Activated T-helper 17 cell treated with anti-CD3 and anti-CD28 coated beads, Interleukin-2, amount 50 U/mL, for 72 hours (primary cell): ENCODE measurements around the gene TAF8. TPM values are rescaled to one million over a fixed set of nuclear protein-coding genes. Genes with fewer than 3 reads are reported as not detected.
"Not testable (repeated sequence)": the region's sequence is repeated elsewhere in the genome, so short reads cannot be mapped to it uniquely, and the experiment has no call there.

Experiments used
- ATAC-seq: fragments of 150-1000 bp; cut with Tn5 transposase; replicated peaks from 2 replicates; pipeline ENCODE4 v1.10.0; 2021; ENCODE audit warnings: mild to moderate bottlenecking, moderate library complexity
- H3K27ac Mint-ChIP-seq: one replicate; pipeline ENCODE4 v1.8.0; 2022; ENCODE audit warnings: mixed read lengths
- H3K27me3 Mint-ChIP-seq: one replicate; pipeline ENCODE4 v1.8.0; 2022; ENCODE audit warnings: mixed read lengths
- H3K36me3 Mint-ChIP-seq: one replicate; pipeline ENCODE4 v1.8.0; 2022; ENCODE audit warnings: low read depth, mild to moderate bottlenecking, mixed read lengths
- H3K4me1 Mint-ChIP-seq: one replicate; pipeline ENCODE4 v1.8.0; 2022; ENCODE audit warnings: mixed read lengths
- H3K4me3 Mint-ChIP-seq: one replicate; pipeline ENCODE4 v1.8.0; 2022; ENCODE audit warnings: mild to moderate bottlenecking, mixed read lengths
- H3K9me3 Mint-ChIP-seq: one replicate; pipeline ENCODE4 v1.8.0; 2022; ENCODE audit warnings: mixed read lengths
- total RNA-seq, 2 donors: library from RNA; stranded (reverse); gene quantifications; one replicate each; pipeline ENCODE4 v1.2.3, GENCODE V29; 2022

TAF8 gene
- total RNA-seq, 2 donors from 2014 or later: 48.8 to 60.9 TPM

- Mint-ChIP-seq H3K27me3 (no peaks in the 10 kb centered on the region), H3K4me3 (peak overlapping the region; percentile 88), H3K9me3 (no peaks in the 10 kb centered on the region), H3K36me3 (peaks cover 52% of the 10 kb centered on the region), H3K4me1 (peaks cover 54% of the 10 kb centered on the region), H3K27ac (peak overlapping the region; percentile 96)
- ATAC-seq: peak; percentile 83
Measured at GRCh38 chr6:42021847-42022754, 28.2 kb upstream of the TAF8 start.

- H3K4me3 Mint-ChIP-seq: peak overlapping the region; percentile 88
- H3K9me3 Mint-ChIP-seq: no peaks in the 10 kb centered on the region
- H3K36me3 Mint-ChIP-seq: peaks cover 54% of the 10 kb centered on the region
- no peaks in the 10 kb centered on the region for H3K27me3 Mint-ChIP-seq
- peak overlapping the region; percentile 96 for H3K27ac Mint-ChIP-seq
- peaks cover 55% of the 10 kb centered on the region for H3K4me1 Mint-ChIP-seq
- peak; percentile 65 for ATAC-seq
Measured at GRCh38 chr6:42022755-42023384, 27.5 kb upstream of the TAF8 start.

GRCh38 chr6:42025066-42025844 lies 25.1 kb upstream of the TAF8 start:
- H3K9me3 Mint-ChIP-seq: no peaks in the 10 kb centered on the region
- ATAC-seq: no peak
- H3K4me1 Mint-ChIP-seq: peaks cover 68% of the 10 kb centered on the region
- H3K36me3 Mint-ChIP-seq: peaks cover 73% of the 10 kb centered on the region
- H3K27me3 Mint-ChIP-seq: no peaks in the 10 kb centered on the region
- H3K4me3 Mint-ChIP-seq: peak overlapping the region; percentile 82
- peak overlapping the region; percentile 92 for H3K27ac Mint-ChIP-seq

GRCh38 chr6:42025845-42026243 lies 24.5 kb upstream of the TAF8 start:
- peak overlapping the region; percentile 82 for H3K4me3 Mint-ChIP-seq
- peaks cover 73% of the 10 kb centered on the region for H3K36me3 Mint-ChIP-seq
- peaks cover 69% of the 10 kb centered on the region for H3K4me1 Mint-ChIP-seq
- no peaks in the 10 kb centered on the region for H3K9me3 Mint-ChIP-seq
- H3K27me3 Mint-ChIP-seq: no peaks in the 10 kb centered on the region
- peak; percentile 21 for ATAC-seq
- H3K27ac Mint-ChIP-seq: peak overlapping the region; percentile 92

- H3K27ac Mint-ChIP-seq: peak overlapping the region; percentile 92
- H3K4me1 Mint-ChIP-seq: peaks cover 71% of the 10 kb centered on the region
- no peak for ATAC-seq
- peak overlapping the region; percentile 82 for H3K4me3 Mint-ChIP-seq
- no peaks in the 10 kb centered on the region for H3K9me3 Mint-ChIP-seq
- H3K27me3 Mint-ChIP-seq: no peaks in the 10 kb centered on the region
- H3K36me3 Mint-ChIP-seq: peaks cover 73% of the 10 kb centered on the region
Measured at GRCh38 chr6:42026540-42026939, 23.8 kb upstream of the TAF8 start.

- Mint-ChIP-seq H3K27me3 (no peaks in the 10 kb centered on the region), H3K4me3 (peak overlapping the region; percentile 82), H3K27ac (peak overlapping the region; percentile 92), H3K36me3 (peaks cover 78% of the 10 kb centered on the region), H3K4me1 (peaks cover 63% of the 10 kb centered on the region), H3K9me3 (no peaks in the 10 kb centered on the region)
- peak; percentile 71 for ATAC-seq
Measured at GRCh38 chr6:42028234-42029061, 21.9 kb upstream of the TAF8 start.

GRCh38 chr6:42029062-42029685 lies 21.1 kb upstream of the TAF8 start:
- H3K36me3 Mint-ChIP-seq: peaks cover 80% of the 10 kb centered on the region

GRCh38 chr6:42029881-42030280 lies 20.4 kb upstream of the TAF8 start:
- peak overlapping the region; percentile 82 for H3K4me3 Mint-ChIP-seq
- ATAC-seq: no peak

More at GRCh38 chr6:42029062-42029685, 21.1 kb upstream of the TAF8 start:
- Mint-ChIP-seq H3K27ac (peak overlapping the region; percentile 92), H3K4me1 (peaks cover 59% of the 10 kb centered on the region), H3K9me3 (no peaks in the 10 kb centered on the region), H3K4me3 (peak overlapping the region; percentile 82), H3K27me3 (no peaks in the 10 kb centered on the region)
- no peak for ATAC-seq

GRCh38 chr6:42030585-42031506 lies 19.5 kb upstream of the TAF8 start:
- ATAC-seq: peak; percentile 74
- Mint-ChIP-seq H3K9me3 (no peaks in the 10 kb centered on the region), H3K4me3 (peak overlapping the region; percentile 82), H3K27me3 (no peaks in the 10 kb centered on the region), H3K27ac (peak overlapping the region; percentile 92), H3K36me3 (peaks cover 86% of the 10 kb centered on the region), H3K4me1 (peaks cover 64% of the 10 kb centered on the region)

More at GRCh38 chr6:42029881-42030280, 20.4 kb upstream of the TAF8 start:
- H3K27me3 Mint-ChIP-seq: no peaks in the 10 kb centered on the region
- H3K27ac Mint-ChIP-seq: peak overlapping the region; percentile 92
- peaks cover 84% of the 10 kb centered on the region for H3K36me3 Mint-ChIP-seq
- no peaks in the 10 kb centered on the region for H3K9me3 Mint-ChIP-seq
- peaks cover 62% of the 10 kb centered on the region for H3K4me1 Mint-ChIP-seq

GRCh38 chr6:42032366-42032765 lies 18.0 kb upstream of the TAF8 start:
- Mint-ChIP-seq H3K9me3 (no peaks in the 10 kb centered on the region), H3K27ac (peak overlapping the region; percentile 92), H3K27me3 (no peaks in the 10 kb centered on the region), H3K4me3 (peak overlapping the region; percentile 82), H3K36me3 (peaks cover 70% of the 10 kb centered on the region), H3K4me1 (peaks cover 51% of the 10 kb centered on the region)
- ATAC-seq: no peak

GRCh38 chr6:42037669-42038068 lies 12.7 kb upstream of the TAF8 start:
- ATAC-seq, H3K27me3 Mint-ChIP-seq, H3K27ac Mint-ChIP-seq, H3K9me3 Mint-ChIP-seq: not testable (repeated sequence)
- peaks cover 51% of the 10 kb centered on the region for H3K36me3 Mint-ChIP-seq
- H3K4me3 Mint-ChIP-seq: peak overlapping the region; percentile 97
- H3K4me1 Mint-ChIP-seq: peaks cover 30% of the 10 kb centered on the region

- Mint-ChIP-seq H3K4me1 (peaks cover 30% of the 10 kb centered on the region), H3K9me3 (no peaks in the 10 kb centered on the region), H3K27me3 (no peaks in the 10 kb centered on the region), H3K4me3 (peak overlapping the region; percentile 97), H3K36me3 (peaks cover 51% of the 10 kb centered on the region), H3K27ac (no peak overlapping the region)
- ATAC-seq: no peak
Measured at GRCh38 chr6:42038163-42038562, 12.2 kb upstream of the TAF8 start.
